Activated T-helper 17 cell treated with anti-CD3 and anti-CD28 coated beads, Interleukin-2, amount 50 U/mL, for 72 hours (primary cell): ENCODE data around the gene NECTIN2. TPM values are rescaled to one million over a fixed set of nuclear protein-coding genes. Genes with fewer than 3 reads are reported as not detected.

Source experiments
- ATAC-seq: fragments of 150-1000 bp; cut with Tn5 transposase; replicated peaks from 2 replicates; pipeline ENCODE4 v1.10.0; 2021; ENCODE audit warnings: mild to moderate bottlenecking, moderate library complexity
- H3K27ac Mint-ChIP-seq: one replicate; pipeline ENCODE4 v1.8.0; 2022; ENCODE audit warnings: mixed read lengths
- H3K27me3 Mint-ChIP-seq: one replicate; pipeline ENCODE4 v1.8.0; 2022; ENCODE audit warnings: mixed read lengths
- H3K36me3 Mint-ChIP-seq: one replicate; pipeline ENCODE4 v1.8.0; 2022; ENCODE audit warnings: low read depth, mild to moderate bottlenecking, mixed read lengths
- H3K4me1 Mint-ChIP-seq: one replicate; pipeline ENCODE4 v1.8.0; 2022; ENCODE audit warnings: mixed read lengths
- H3K4me3 Mint-ChIP-seq: one replicate; pipeline ENCODE4 v1.8.0; 2022; ENCODE audit warnings: mild to moderate bottlenecking, mixed read lengths
- H3K9me3 Mint-ChIP-seq: one replicate; pipeline ENCODE4 v1.8.0; 2022; ENCODE audit warnings: mixed read lengths
- total RNA-seq, 2 donors: library from RNA; stranded (reverse); gene quantifications; one replicate each; pipeline ENCODE4 v1.2.3, GENCODE V29; 2022

The NECTIN2 gene
- total RNA-seq, 2 donors from 2014 or later, result 0.45 to 0.64 TPM

DNA sequence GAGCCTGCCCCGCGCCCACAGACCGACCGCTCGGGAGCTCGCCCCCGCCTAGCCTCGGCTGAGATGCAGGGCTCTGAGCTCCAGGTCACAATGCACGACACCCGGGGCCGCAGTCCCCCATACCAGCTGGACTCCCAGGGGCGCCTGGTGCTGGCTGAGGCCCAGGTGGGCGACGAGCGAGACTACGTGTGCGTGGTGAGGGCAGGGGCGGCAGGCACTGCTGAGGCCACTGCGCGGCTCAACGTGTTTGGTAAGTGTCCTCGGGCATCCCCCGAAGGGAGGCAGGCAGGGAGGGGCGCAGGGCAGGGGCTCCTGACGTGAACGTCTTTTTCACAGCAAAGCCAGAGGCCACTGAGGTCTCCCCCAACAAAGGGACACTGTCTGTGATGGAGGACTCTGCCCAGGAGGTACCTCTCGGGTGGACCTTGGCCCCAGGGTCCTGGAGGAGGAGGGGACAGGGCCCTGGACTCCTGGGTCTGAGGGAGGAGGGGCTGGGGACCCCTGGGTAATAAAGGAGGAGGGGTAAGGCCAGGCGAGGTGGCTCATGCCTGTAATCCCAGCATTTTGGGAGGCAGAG is 33.9 kb upstream of the NECTIN2 start:
- no peak for ATAC-seq
- no peaks in the 10 kb centered on the region for H3K36me3 Mint-ChIP-seq
- H3K9me3 Mint-ChIP-seq, result no peaks in the 10 kb centered on the region
- H3K4me1 Mint-ChIP-seq, result no peaks in the 10 kb centered on the region
- H3K27me3 Mint-ChIP-seq, result peaks cover 10% of the 10 kb centered on the region
- H3K27ac Mint-ChIP-seq, result no peak overlapping the region
- no peak overlapping the region for H3K4me3 Mint-ChIP-seq

DNA sequence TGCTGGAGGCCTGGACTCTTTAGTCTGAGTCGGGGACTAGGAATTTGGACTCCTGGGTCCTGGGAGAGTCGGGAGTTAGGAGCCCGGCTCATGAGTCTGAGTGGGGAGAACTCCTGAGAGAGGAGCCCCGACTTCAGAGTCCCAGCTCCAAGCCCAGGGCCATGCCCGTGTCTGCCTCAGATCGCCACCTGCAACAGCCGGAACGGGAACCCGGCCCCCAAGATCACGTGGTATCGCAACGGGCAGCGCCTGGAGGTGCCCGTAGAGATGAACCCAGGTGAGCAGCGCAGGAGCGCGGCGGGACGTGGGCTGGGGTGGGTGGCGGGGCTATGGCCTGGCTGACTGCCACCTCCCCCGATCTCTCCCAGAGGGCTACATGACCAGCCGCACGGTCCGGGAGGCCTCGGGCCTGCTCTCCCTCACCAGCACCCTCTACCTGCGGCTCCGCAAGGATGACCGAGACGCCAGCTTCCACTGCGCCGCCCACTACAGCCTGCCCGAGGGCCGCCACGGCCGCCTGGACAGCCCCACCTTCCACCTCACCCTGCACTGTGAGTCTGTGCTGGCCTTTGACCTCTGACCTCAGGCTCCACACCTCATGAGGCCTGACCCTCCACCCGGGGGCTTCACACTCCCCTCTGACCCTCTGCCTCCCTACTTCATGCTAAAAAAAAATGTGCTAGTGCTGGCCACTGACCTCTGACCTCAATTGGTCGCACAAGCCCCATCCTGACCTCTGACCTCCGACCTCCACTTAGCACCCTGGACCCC is 32.8 kb upstream of the NECTIN2 start:
- Mint-ChIP-seq H3K36me3 (no peaks in the 10 kb centered on the region), H3K27me3 (peaks cover 10% of the 10 kb centered on the region), H3K4me1 (no peaks in the 10 kb centered on the region), H3K4me3 (no peak overlapping the region), H3K27ac (no peak overlapping the region), H3K9me3 (no peaks in the 10 kb centered on the region)
- no peak for ATAC-seq

DNA sequence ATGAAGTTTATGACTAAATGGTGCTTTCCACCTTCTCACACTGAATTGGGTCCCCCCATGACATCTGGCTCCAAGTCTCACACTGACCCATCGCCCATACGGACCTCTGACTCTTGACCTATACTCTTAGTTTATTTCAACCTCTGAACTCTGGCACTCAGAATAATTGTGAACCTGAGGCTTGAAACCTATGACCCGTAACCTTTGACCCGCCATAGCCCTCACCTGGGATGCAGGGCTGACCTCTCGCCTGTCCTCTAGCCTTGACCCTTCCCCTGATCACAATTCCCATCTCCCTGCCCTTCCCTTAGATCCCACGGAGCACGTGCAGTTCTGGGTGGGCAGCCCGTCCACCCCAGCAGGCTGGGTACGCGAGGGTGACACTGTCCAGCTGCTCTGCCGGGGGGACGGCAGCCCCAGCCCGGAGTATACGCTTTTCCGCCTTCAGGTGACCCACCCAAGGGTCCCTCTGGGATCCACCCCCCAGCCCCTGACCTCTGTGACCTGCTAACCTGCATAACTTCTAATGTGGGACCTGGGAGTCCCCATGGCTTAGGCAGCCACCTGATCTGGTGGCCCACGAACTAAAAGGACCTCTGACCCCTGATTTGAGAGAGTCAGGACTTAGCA is 32.1 kb upstream of the NECTIN2 start:
- Mint-ChIP-seq H3K27ac (no peak overlapping the region), H3K4me1 (no peaks in the 10 kb centered on the region), H3K27me3 (peaks cover 10% of the 10 kb centered on the region), H3K4me3 (no peak overlapping the region), H3K9me3 (no peaks in the 10 kb centered on the region), H3K36me3 (no peaks in the 10 kb centered on the region)
- no peak for ATAC-seq

DNA sequence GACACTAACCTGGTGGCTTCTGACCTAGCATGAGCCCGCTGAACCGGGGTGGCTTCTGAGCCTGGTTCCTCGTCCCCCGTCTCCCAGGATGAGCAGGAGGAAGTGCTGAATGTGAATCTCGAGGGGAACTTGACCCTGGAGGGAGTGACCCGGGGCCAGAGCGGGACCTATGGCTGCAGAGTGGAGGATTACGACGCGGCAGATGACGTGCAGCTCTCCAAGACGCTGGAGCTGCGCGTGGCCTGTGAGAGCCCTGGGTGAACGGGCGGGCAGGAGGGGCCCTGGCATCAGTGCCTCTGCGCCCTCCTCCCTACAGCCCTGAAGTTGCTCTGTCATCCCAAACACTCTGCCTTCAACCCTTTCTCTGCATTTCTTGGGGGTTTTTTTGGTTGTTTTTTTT is 31.6 kb upstream of the NECTIN2 start:
- ATAC-seq, result no peak
- Mint-ChIP-seq H3K4me3 (no peak overlapping the region), H3K9me3 (no peaks in the 10 kb centered on the region), H3K27me3 (peaks cover 10% of the 10 kb centered on the region), H3K4me1 (no peaks in the 10 kb centered on the region), H3K27ac (no peak overlapping the region), H3K36me3 (no peaks in the 10 kb centered on the region)

DNA sequence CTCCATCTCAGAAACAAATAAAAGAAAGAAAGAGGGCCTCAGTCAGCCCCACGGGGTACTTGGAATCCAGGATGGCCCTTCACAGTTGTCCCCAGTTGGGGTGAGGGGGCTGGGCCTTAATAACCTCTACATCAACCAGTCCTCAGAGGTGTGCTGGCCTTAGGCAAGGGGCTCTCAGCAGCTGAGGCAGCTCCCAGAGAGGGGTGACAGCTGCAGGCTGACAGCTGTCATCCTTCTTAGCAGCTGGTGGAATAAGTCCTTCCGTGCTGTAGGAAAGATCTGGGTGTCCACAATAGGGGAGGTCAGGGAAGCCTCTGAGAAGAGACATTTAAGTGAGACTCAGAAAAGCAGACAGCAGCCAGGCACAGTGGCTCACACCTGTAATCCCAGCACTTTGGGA is 29.8 kb upstream of the NECTIN2 start:
- Mint-ChIP-seq H3K36me3 (no peaks in the 10 kb centered on the region), H3K9me3 (no peaks in the 10 kb centered on the region), H3K27ac (no peak overlapping the region), H3K4me1 (no peaks in the 10 kb centered on the region), H3K27me3 (peaks cover 10% of the 10 kb centered on the region), H3K4me3 (no peak overlapping the region)
- ATAC-seq, result no peak

- H3K9me3 Mint-ChIP-seq, result no peaks in the 10 kb centered on the region
- H3K4me1 Mint-ChIP-seq, result no peaks in the 10 kb centered on the region
- no peak overlapping the region for H3K27ac Mint-ChIP-seq
- H3K27me3 Mint-ChIP-seq, result peaks cover 6% of the 10 kb centered on the region
- ATAC-seq, result no peak
- H3K4me3 Mint-ChIP-seq, result no peak overlapping the region
- H3K36me3 Mint-ChIP-seq, result no peaks in the 10 kb centered on the region
Measured at GRCh38 chr19:44817725-44818465, 28.2 kb upstream of the NECTIN2 start.

- Mint-ChIP-seq H3K9me3 (no peaks in the 10 kb centered on the region), H3K27ac (no peak overlapping the region), H3K36me3 (no peaks in the 10 kb centered on the region), H3K4me1 (no peaks in the 10 kb centered on the region), H3K27me3 (peaks cover 6% of the 10 kb centered on the region), H3K4me3 (no peak overlapping the region)
- ATAC-seq, result no peak
Measured at GRCh38 chr19:44818466-44819031, 27.5 kb upstream of the NECTIN2 start.

GRCh38 chr19:44819246-44819832 is 26.8 kb upstream of the NECTIN2 start:
- Mint-ChIP-seq H3K27ac (no peak overlapping the region), H3K36me3 (no peaks in the 10 kb centered on the region), H3K27me3 (peaks cover 6% of the 10 kb centered on the region)

GRCh38 chr19:44820648-44821609 is 25.2 kb upstream of the NECTIN2 start:
- ATAC-seq, result no peak
- H3K4me3 Mint-ChIP-seq, result no peak overlapping the region
- no peaks in the 10 kb centered on the region for H3K4me1 Mint-ChIP-seq
- H3K9me3 Mint-ChIP-seq, result no peaks in the 10 kb centered on the region
- H3K36me3 Mint-ChIP-seq, result no peaks in the 10 kb centered on the region
- H3K27me3 Mint-ChIP-seq, result peaks cover 6% of the 10 kb centered on the region
- no peak overlapping the region for H3K27ac Mint-ChIP-seq

More at GRCh38 chr19:44819246-44819832, 26.8 kb upstream of the NECTIN2 start:
- no peak for ATAC-seq
- H3K9me3 Mint-ChIP-seq, result no peaks in the 10 kb centered on the region
- H3K4me3 Mint-ChIP-seq, result no peak overlapping the region
- H3K4me1 Mint-ChIP-seq, result no peaks in the 10 kb centered on the region

DNA sequence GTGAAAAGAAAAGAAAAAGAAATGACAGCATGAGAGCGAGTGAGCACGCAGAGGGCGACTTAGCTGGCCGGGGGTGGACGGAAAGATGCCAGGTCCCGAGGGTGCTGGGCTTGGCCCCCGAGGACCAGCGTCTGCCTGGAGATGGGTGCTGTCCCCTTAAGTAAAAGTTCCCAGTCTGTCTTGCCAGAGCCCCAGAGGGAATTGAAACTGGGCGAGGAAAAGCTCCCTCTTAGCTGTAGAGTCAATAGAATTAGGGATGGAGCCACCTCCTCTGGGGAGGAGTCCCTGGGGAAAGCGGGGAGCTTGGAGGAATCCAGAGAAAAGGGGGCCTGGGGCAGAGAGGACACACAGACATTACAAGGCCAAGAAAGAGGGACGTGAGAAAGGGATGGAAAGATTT is 23.9 kb upstream of the NECTIN2 start:
- no peak for ATAC-seq
- Mint-ChIP-seq H3K4me1 (no peaks in the 10 kb centered on the region), H3K36me3 (no peaks in the 10 kb centered on the region), H3K27me3 (peaks cover 8% of the 10 kb centered on the region), H3K27ac (no peak overlapping the region), H3K9me3 (no peaks in the 10 kb centered on the region), H3K4me3 (no peak overlapping the region)

GRCh38 chr19:44822670-44823372 is 23.3 kb upstream of the NECTIN2 start:
- Mint-ChIP-seq H3K4me1 (no peaks in the 10 kb centered on the region), H3K27me3 (peaks cover 10% of the 10 kb centered on the region), H3K27ac (no peak overlapping the region), H3K4me3 (no peak overlapping the region), H3K9me3 (no peaks in the 10 kb centered on the region), H3K36me3 (no peaks in the 10 kb centered on the region)
- no peak for ATAC-seq

- Mint-ChIP-seq H3K27ac (no peak overlapping the region), H3K36me3 (no peaks in the 10 kb centered on the region)
- no peak for ATAC-seq
Measured at GRCh38 chr19:44823373-44823698, 22.8 kb upstream of the NECTIN2 start.

GRCh38 chr19:44824761-44825160 is 21.3 kb upstream of the NECTIN2 start:
- Mint-ChIP-seq H3K4me3 (no peak overlapping the region), H3K27me3 (peaks cover 10% of the 10 kb centered on the region), H3K27ac (no peak overlapping the region), H3K36me3 (no peaks in the 10 kb centered on the region), H3K9me3 (no peaks in the 10 kb centered on the region), H3K4me1 (no peaks in the 10 kb centered on the region)
- ATAC-seq, result no peak

More at GRCh38 chr19:44823373-44823698, 22.8 kb upstream of the NECTIN2 start:
- no peaks in the 10 kb centered on the region for H3K9me3 Mint-ChIP-seq
- H3K4me1 Mint-ChIP-seq, result no peaks in the 10 kb centered on the region
- no peak overlapping the region for H3K4me3 Mint-ChIP-seq
- peaks cover 10% of the 10 kb centered on the region for H3K27me3 Mint-ChIP-seq
